Measurements from ENCODE around the gene KCNJ14.

Gene KCNJ14

DNA sequence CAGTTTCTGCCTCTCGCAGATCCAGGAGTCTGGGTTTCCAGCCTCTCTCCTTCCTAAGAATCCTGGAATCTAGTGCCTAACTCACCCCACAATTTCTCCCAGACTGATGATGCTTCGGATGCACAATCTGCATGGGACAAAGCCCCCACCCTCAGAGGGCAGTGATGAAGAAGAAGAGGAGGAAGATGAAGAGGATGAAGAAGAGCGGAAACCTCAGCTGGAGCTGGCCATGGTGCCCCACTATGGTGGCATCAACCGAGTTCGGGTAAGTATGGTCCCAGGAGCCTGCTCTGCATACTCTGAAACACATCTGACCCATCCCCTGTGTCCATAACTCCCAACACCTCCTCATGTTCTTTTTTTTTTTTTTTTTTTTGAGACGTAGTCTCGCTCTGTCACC lies 8.8 kb upstream of the KCNJ14 start:
- H3K27ac ChIP-seq, result peak overlapping the region; percentile 83

GRCh38 chr19:48448563-48448962 lies 6.8 kb upstream of the KCNJ14 start:
- Histone ChIP-seq H3K27me3 (ENCODE audit: control insufficient read depth, insufficient read depth, low read length) (no peaks in the 10 kb centered on the region), H3K9me3 (ENCODE audit: control insufficient read depth, low read length) (no peaks in the 10 kb centered on the region), H3K79me2 (peaks cover 4% of the 10 kb centered on the region), H3K9ac (no peak overlapping the region), H3K4me1 (peaks cover 13% of the 10 kb centered on the region), H3K27ac (no peak overlapping the region), H3K4me2 (ENCODE audit: low read length) (no peak overlapping the region), H3K4me3 (ENCODE audit: low read depth, low read length) (no peak overlapping the region), H3K36me3 (ENCODE audit: control insufficient read depth, insufficient read depth, low read length) (no peaks in the 10 kb centered on the region), H2AFZ (no peak overlapping the region)
- no peak for TF ChIP-seq CTCF (IDR thresholded peaks at IDR 0.05)

More for the DNA sequence above, 8.8 kb upstream of the KCNJ14 start:
- H3K4me2 ChIP-seq (ENCODE audit: low read length), result peak overlapping the region; percentile 92
- H3K4me3 ChIP-seq (ENCODE audit: low read depth, low read length), result peak overlapping the region; percentile 70
- no peaks in the 10 kb centered on the region for H3K9me3 ChIP-seq (ENCODE audit: control insufficient read depth, low read length)
- peaks cover 13% of the 10 kb centered on the region for H3K4me1 ChIP-seq
- H3K9ac ChIP-seq, result peak overlapping the region; percentile 28
- peaks cover 4% of the 10 kb centered on the region for H3K79me2 ChIP-seq
- no peaks in the 10 kb centered on the region for H3K27me3 ChIP-seq (ENCODE audit: control insufficient read depth, insufficient read depth, low read length)
- no peak for TF ChIP-seq CTCF (IDR thresholded peaks at IDR 0.05)
- H3K36me3 ChIP-seq (ENCODE audit: control insufficient read depth, insufficient read depth, low read length), result no peaks in the 10 kb centered on the region
- peak overlapping the region; percentile 97 for H2AFZ ChIP-seq

GRCh38 chr19:48450441-48450840 lies 4.9 kb upstream of the KCNJ14 start:
- Histone ChIP-seq H3K79me2 (peaks cover 4% of the 10 kb centered on the region), H3K27ac (no peak overlapping the region), H3K36me3 (ENCODE audit: control insufficient read depth, insufficient read depth, low read length) (no peaks in the 10 kb centered on the region), H3K9ac (no peak overlapping the region), H3K9me3 (ENCODE audit: control insufficient read depth, low read length) (no peaks in the 10 kb centered on the region), H3K27me3 (ENCODE audit: control insufficient read depth, insufficient read depth, low read length) (no peaks in the 10 kb centered on the region), H3K4me2 (ENCODE audit: low read length) (no peak overlapping the region), H3K4me1 (no peaks in the 10 kb centered on the region), H2AFZ (no peak overlapping the region), H3K4me3 (ENCODE audit: low read depth, low read length) (no peak overlapping the region)
- no peak for TF ChIP-seq CTCF (IDR thresholded peaks at IDR 0.05)

GRCh38 chr19:48450863-48451262 lies 4.5 kb upstream of the KCNJ14 start:
- H3K9me3 ChIP-seq (ENCODE audit: control insufficient read depth, low read length), result no peaks in the 10 kb centered on the region
- no peak overlapping the region for H3K9ac ChIP-seq
- H3K4me1 ChIP-seq, result no peaks in the 10 kb centered on the region
- H2AFZ ChIP-seq, result no peak overlapping the region
- H3K36me3 ChIP-seq (ENCODE audit: control insufficient read depth, insufficient read depth, low read length), result no peaks in the 10 kb centered on the region
- H3K27me3 ChIP-seq (ENCODE audit: control insufficient read depth, insufficient read depth, low read length), result no peaks in the 10 kb centered on the region
- no peak for TF ChIP-seq CTCF (IDR thresholded peaks at IDR 0.05)
- H3K79me2 ChIP-seq, result peaks cover 4% of the 10 kb centered on the region
- no peak overlapping the region for H3K4me2 ChIP-seq (ENCODE audit: low read length)
- H3K27ac ChIP-seq, result no peak overlapping the region
- H3K4me3 ChIP-seq (ENCODE audit: low read depth, low read length), result no peak overlapping the region

DNA sequence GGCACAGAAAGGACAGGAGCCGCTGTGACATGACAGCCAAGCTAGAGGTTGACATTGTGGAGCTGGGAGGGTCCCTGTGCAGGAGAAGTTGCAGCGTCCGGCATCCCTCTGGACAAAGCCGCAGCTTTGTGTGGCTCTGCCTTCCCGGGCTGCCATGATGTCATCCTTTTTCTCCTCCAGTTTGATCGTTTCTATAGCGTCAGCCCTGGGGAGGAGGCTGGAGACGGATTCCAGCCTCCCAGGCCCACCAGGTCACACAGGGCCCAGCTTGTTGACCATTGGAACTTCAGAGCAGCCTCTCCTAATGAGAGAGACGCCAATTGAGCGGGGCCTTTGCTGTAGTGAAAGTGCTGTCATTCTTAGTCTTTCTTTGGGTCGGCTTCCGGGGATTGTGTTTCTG lies 3.8 kb upstream of the KCNJ14 start:
- Histone ChIP-seq H3K4me2 (ENCODE audit: low read length) (no peak overlapping the region), H3K79me2 (peaks cover under 1% of the 10 kb centered on the region), H3K27me3 (ENCODE audit: control insufficient read depth, insufficient read depth, low read length) (no peaks in the 10 kb centered on the region), H3K4me3 (ENCODE audit: low read depth, low read length) (no peak overlapping the region), H3K27ac (no peak overlapping the region), H3K9me3 (ENCODE audit: control insufficient read depth, low read length) (no peaks in the 10 kb centered on the region), H3K4me1 (no peaks in the 10 kb centered on the region), H3K36me3 (ENCODE audit: control insufficient read depth, insufficient read depth, low read length) (no peaks in the 10 kb centered on the region), H2AFZ (no peak overlapping the region), H3K9ac (no peak overlapping the region)
- no peak for TF ChIP-seq CTCF (IDR thresholded peaks at IDR 0.05)
